H1 (cell line): Measurements from ENCODE around the gene MYOM1. TPM values are rescaled to one million over a fixed set of nuclear protein-coding genes. Genes with fewer than 3 reads are reported as not detected.

Source experiments
- EZH2 ChIP-seq: fragments of 200-600 bp; sonication (generic); IDR thresholded peaks from 2 replicates; pipeline ENCODE4 v1.7.1; 2012; ENCODE audit warnings: low read depth, mild to moderate bottlenecking, moderate library complexity, low read length, inconsistent platforms; ENCODE audit not compliant: severe bottlenecking
- KDM4A ChIP-seq: IDR thresholded peaks from one replicate; pipeline ENCODE4 v1.7.1; 2012; ENCODE audit warnings: low read depth, mild to moderate bottlenecking, moderate library complexity, low read length, inconsistent platforms; ENCODE audit not compliant: severe bottlenecking
- NANOG ChIP-seq: IDR thresholded peaks from 2 replicates; pipeline ENCODE4 v1.6.1; 2011; ENCODE audit warnings: low read length, low read depth, mild to moderate bottlenecking, inconsistent platforms; ENCODE audit not compliant: insufficient read depth, poor library complexity, severe bottlenecking
- SIX5 ChIP-seq: IDR thresholded peaks from 2 replicates; pipeline ENCODE4 v1.6.1; 2011; ENCODE audit warnings: mild to moderate bottlenecking, low read depth, low read length
- SRF ChIP-seq: IDR thresholded peaks from 2 replicates; pipeline ENCODE4 v1.6.1; 2011; ENCODE audit warnings: mild to moderate bottlenecking, low read depth, low read length, moderate library complexity
- polyA plus RNA-seq, 7 experiments: library from polyadenylated mRNA; depleted of rRNA in 3 of 7; stranded (reverse) in 5 of 7; unstranded in 2 of 7; fragments of >200 nt in 5 of 7; fragments of 200-250 nt in 2 of 7; gene quantifications; 1 replicate in 5 of 7; 2 replicates in 1 of 7; 4 replicates in 1 of 7; pipeline versions ENCODE4 v1.2.1 to v1.2.3, GENCODE V29; 2011 to 2013; ENCODE audit warnings: missing spikeins in 2 of 7, mixed read lengths in 2 of 7
- total RNA-seq: library from RNA; stranded (reverse); fragmentation: NEBNext Ultra II Directional; extraction: Animal tissue kit (Norgen Biotek cat#: 25700); gene quantifications from 2 replicates; pipeline ENCODE4 v1.2.1, GENCODE V29; 2021

The MYOM1 gene
- total and polyA plus RNA-seq, 2 of the 8 experiments (the other 6 are each of a cell fraction or from before 2014, with no cell fraction given): 0.06 to 0.32 TPM

GRCh38 chr18:3126457-3127097 lies 93.2 kb downstream of the MYOM1 start (continued):
- TF ChIP-seq EZH2: no peak
- no peak for TF ChIP-seq SRF
- no peak for TF ChIP-seq NANOG
- no peak for TF ChIP-seq KDM4A
- no peak for TF ChIP-seq SIX5
